Parathyroid adenoma (tissue), 2 donors: ENCODE results near the gene TRIL.

Experiments used
- H2AFZ ChIP-seq: fragments of 300-600 bp; sonication (generic); one replicate; pipeline ENCODE4 v1.7.0; 2017; ENCODE audit warnings: antibody characterized with exemption, mild to moderate bottlenecking
- H3K27ac ChIP-seq: fragments of 300-600 bp; sonication (generic); one replicate; pipeline ENCODE4 v1.7.0; 2017
- H3K27me3 ChIP-seq: fragments of 300-600 bp; sonication (generic); one replicate; pipeline ENCODE4 v1.7.0; 2017; ENCODE audit warnings: low read length; ENCODE audit not compliant: control insufficient read depth, insufficient read depth
- H3K36me3 ChIP-seq: fragments of 300-600 bp; sonication (generic); one replicate; pipeline ENCODE4 v1.7.0; 2017; ENCODE audit warnings: low read length; ENCODE audit not compliant: control insufficient read depth, insufficient read depth
- H3K4me1 ChIP-seq: fragments of 300-600 bp; sonication (generic); one replicate; pipeline ENCODE4 v1.7.0; 2017; ENCODE audit warnings: control low read depth
- H3K4me2 ChIP-seq: fragments of 300-600 bp; sonication (generic); one replicate; pipeline ENCODE4 v1.7.0; 2017; ENCODE audit warnings: low read length
- H3K4me3 ChIP-seq: fragments of 300-600 bp; sonication (generic); one replicate; pipeline ENCODE4 v1.7.0; 2017; ENCODE audit warnings: low read depth, low read length
- H3K79me2 ChIP-seq: fragments of 300-600 bp; sonication (generic); one replicate; pipeline ENCODE4 v1.7.0; 2017; ENCODE audit warnings: control low read depth
- H3K9ac ChIP-seq: fragments of 300-600 bp; sonication (generic); one replicate; pipeline ENCODE4 v1.7.0; 2017; ENCODE audit warnings: mild to moderate bottlenecking
- H3K9me3 ChIP-seq: fragments of 300-600 bp; sonication (generic); one replicate; pipeline ENCODE4 v1.7.0; 2017; ENCODE audit warnings: low read length; ENCODE audit not compliant: control insufficient read depth
- TF ChIP-seq, protein P1 (sequence below): fragments of 300-600 bp; sonication (generic); IDR thresholded peaks from one replicate; pipeline ENCODE4 v1.7.0; 2017; ENCODE audit warnings: antibody characterized with exemption, mild to moderate bottlenecking
- donor health status: primary hyperparathyroidism.

TRIL gene

DNA sequence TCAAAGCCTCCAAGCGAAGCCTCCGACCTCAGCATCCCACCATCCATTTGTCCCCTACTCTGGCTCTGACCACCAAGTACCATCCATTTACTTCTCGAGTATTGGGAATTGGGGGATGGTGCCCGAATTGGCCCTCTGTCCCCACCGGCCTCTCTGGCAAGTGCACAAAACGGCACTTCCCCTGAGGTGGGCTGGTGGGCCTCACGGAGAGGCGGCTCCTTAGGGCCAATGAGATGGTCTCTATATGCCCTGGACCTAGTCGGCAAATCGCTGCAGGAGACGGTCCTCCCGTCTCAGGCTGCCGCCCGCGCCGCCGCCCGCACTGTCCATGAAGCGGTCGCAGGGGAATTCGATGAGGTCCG lies 2.8 kb downstream of the TRIL start:
- H3K79me2 ChIP-seq, result no peaks in the 10 kb centered on the region
- H3K4me1 ChIP-seq, result no peaks in the 10 kb centered on the region
- no peak overlapping the region for H3K9ac ChIP-seq
- no peaks in the 10 kb centered on the region for H3K9me3 ChIP-seq
- H3K4me2 ChIP-seq, result peak overlapping the region; percentile 83
- H3K36me3 ChIP-seq, result no peaks in the 10 kb centered on the region
- H3K27ac ChIP-seq, result peak overlapping the region; percentile 70
- TF ChIP-seq, protein P1, sequence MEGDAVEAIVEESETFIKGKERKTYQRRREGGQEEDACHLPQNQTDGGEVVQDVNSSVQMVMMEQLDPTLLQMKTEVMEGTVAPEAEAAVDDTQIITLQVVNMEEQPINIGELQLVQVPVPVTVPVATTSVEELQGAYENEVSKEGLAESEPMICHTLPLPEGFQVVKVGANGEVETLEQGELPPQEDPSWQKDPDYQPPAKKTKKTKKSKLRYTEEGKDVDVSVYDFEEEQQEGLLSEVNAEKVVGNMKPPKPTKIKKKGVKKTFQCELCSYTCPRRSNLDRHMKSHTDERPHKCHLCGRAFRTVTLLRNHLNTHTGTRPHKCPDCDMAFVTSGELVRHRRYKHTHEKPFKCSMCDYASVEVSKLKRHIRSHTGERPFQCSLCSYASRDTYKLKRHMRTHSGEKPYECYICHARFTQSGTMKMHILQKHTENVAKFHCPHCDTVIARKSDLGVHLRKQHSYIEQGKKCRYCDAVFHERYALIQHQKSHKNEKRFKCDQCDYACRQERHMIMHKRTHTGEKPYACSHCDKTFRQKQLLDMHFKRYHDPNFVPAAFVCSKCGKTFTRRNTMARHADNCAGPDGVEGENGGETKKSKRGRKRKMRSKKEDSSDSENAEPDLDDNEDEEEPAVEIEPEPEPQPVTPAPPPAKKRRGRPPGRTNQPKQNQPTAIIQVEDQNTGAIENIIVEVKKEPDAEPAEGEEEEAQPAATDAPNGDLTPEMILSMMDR, result no peak
- H3K27me3 ChIP-seq, result no peaks in the 10 kb centered on the region
- peak overlapping the region; percentile 67 for H3K4me3 ChIP-seq
- H2AFZ ChIP-seq, result peak overlapping the region; percentile 97

- H3K4me1 ChIP-seq, result no peaks in the 10 kb centered on the region
- no peaks in the 10 kb centered on the region for H3K27me3 ChIP-seq
- TF ChIP-seq, protein P1, result no peak
- peak overlapping the region; percentile 67 for H3K4me3 ChIP-seq
- H3K79me2 ChIP-seq, result no peaks in the 10 kb centered on the region
- peak overlapping the region; percentile 83 for H3K4me2 ChIP-seq
- H2AFZ ChIP-seq, result no peak overlapping the region
- H3K36me3 ChIP-seq, result no peaks in the 10 kb centered on the region
- H3K9ac ChIP-seq, result no peak overlapping the region
- peak overlapping the region; percentile 70 for H3K27ac ChIP-seq
- H3K9me3 ChIP-seq, result no peaks in the 10 kb centered on the region
These were observed 3.2 kb downstream of the TRIL start for GRCh38 chr7:28954946-28955345.

DNA sequence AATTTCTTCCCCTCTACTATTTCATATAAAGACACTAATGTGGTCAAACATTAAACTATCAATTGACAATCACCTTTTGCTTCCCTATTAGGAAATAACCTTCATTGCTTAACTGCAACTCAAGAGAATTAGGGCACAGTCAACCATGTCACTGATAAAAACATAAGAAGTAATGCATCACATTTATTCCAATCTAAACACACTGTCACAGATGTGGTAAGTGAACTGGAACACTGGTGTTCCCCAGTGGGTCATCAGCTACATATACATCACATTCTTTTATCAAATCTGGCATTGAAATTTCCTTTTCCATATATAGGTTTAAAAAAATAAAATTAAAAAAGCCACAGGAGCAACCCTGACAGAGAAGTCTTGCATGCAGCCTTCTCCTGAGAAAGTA lies 3.7 kb downstream of the TRIL start:
- H3K9ac ChIP-seq, result no peak overlapping the region
- no peaks in the 10 kb centered on the region for H3K9me3 ChIP-seq
- H3K79me2 ChIP-seq, result no peaks in the 10 kb centered on the region
- H3K4me2 ChIP-seq, result no peak overlapping the region
- no peak overlapping the region for H3K27ac ChIP-seq
- TF ChIP-seq, protein P1, result no peak
- H3K4me3 ChIP-seq, result no peak overlapping the region
- no peaks in the 10 kb centered on the region for H3K27me3 ChIP-seq
- no peaks in the 10 kb centered on the region for H3K4me1 ChIP-seq
- H3K36me3 ChIP-seq, result no peaks in the 10 kb centered on the region
- no peak overlapping the region for H2AFZ ChIP-seq

- Histone ChIP-seq H3K4me3 (no peak overlapping the region), H3K79me2 (no peaks in the 10 kb centered on the region), H3K9ac (no peak overlapping the region), H2AFZ (no peak overlapping the region), H3K4me1 (no peaks in the 10 kb centered on the region), H3K36me3 (no peaks in the 10 kb centered on the region), H3K4me2 (no peak overlapping the region), H3K27ac (no peak overlapping the region), H3K9me3 (no peaks in the 10 kb centered on the region), H3K27me3 (no peaks in the 10 kb centered on the region)
- TF ChIP-seq, protein P1, result no peak
These were observed 4.5 kb downstream of the TRIL start for GRCh38 chr7:28953633-28954032.

DNA sequence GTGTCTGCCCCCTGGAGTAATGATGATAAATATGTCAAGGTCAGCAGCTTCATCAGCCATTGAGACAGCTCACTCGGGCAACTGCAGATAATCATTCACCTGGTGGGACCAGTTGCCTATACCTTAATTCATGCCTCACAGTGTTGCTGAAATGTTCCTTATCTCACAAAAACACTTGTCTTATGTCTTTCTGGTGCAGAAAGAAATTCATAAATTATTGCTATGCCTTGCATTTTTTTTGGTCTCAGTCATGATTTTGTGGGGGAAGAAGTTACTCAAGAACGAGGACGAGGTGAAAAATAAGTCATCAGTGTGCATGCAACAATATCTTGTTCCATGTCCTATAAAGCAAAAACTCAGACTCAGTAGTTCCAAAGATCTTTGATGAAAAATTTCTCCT lies 16.0 kb downstream of the TRIL start:
- TF ChIP-seq, protein P1, result no peak
- H3K27me3 ChIP-seq, result no peaks in the 10 kb centered on the region

More for the DNA sequence above, 16.0 kb downstream of the TRIL start:
- peak overlapping the region; percentile 57 for H3K27ac ChIP-seq
- H3K9ac ChIP-seq, result no peak overlapping the region
- H3K36me3 ChIP-seq, result no peaks in the 10 kb centered on the region
- H3K4me1 ChIP-seq, result peaks cover 12% of the 10 kb centered on the region
- H3K4me3 ChIP-seq, result no peak overlapping the region
- no peak overlapping the region for H3K4me2 ChIP-seq
- peak overlapping the region; percentile 16 for H2AFZ ChIP-seq
- H3K9me3 ChIP-seq, result no peaks in the 10 kb centered on the region
- no peaks in the 10 kb centered on the region for H3K79me2 ChIP-seq
